Gastroesophageal sphincter (tissue), 4 donors: ENCODE data around the gene HEATR1. TPM values are rescaled to one million over a fixed set of nuclear protein-coding genes. Genes with fewer than 3 reads are reported as not detected.

ENCODE experiments used
- ATAC-seq: fragments of 150-250 bp; one replicate; pipeline ENCODE4 v1.9.1; 2016; ENCODE audit warnings: mild to moderate bottlenecking, moderate library complexity
- H3K27ac ChIP-seq, 4 donors: fragments of 200-600 bp; sonication (generic) in 3 of 4; 1 replicate in 3 of 4; 2 replicates in 1 of 4; pipeline ENCODE4 v1.5.1; 2016 to 2019
- H3K27me3 ChIP-seq: fragments of 200-600 bp; sonication (generic); one replicate; pipeline ENCODE4 v1.5.1; 2019
- H3K36me3 ChIP-seq, 2 donors: fragments of 200-600 bp; sonication (generic); one replicate each; pipeline ENCODE4 v1.5.1; 2019; ENCODE audit warnings: control low read depth in 1 of 2
- H3K4me1 ChIP-seq, 3 donors: fragments of 200-600 bp; sonication (generic); 1 replicate in 2 of 3; 2 replicates in 1 of 3; pipeline ENCODE4 v1.5.1; 2016 to 2019; ENCODE audit warnings: control low read depth in 2 of 3
- H3K4me3 ChIP-seq, 2 donors: fragments of 200-600 bp; sonication (generic); one replicate each; pipeline ENCODE4 v1.5.1; 2019; ENCODE audit warnings: mild to moderate bottlenecking in 1 of 2, moderate library complexity in 1 of 2
- H3K9me3 ChIP-seq, 3 donors: fragments of 200-600 bp; sonication (generic); one replicate each; pipeline ENCODE4 v1.5.1; 2017 to 2019; ENCODE audit warnings: control low read depth in 2 of 3
- CTCF ChIP-seq, 4 experiments: fragments of 200-600 bp in 2 of 4; fragments of 450-650 bp in 2 of 4; sonication (generic) in 1 of 4; IDR thresholded peaks; one replicate each; pipeline ENCODE4 v1.5.1; 2017 to 2019; ENCODE audit warnings: antibody characterized with exemption in 4 of 4, mild to moderate bottlenecking in 2 of 4, moderate library complexity in 2 of 4
- EP300 ChIP-seq: sonication (generic); formaldehyde crosslinking; IDR thresholded peaks from one replicate; pipeline ENCODE4 v1.6.1; 2017; ENCODE audit warnings: antibody characterized with exemption, mild to moderate bottlenecking
- POLR2A ChIP-seq, 2 donors: fragments of 450-650 bp; IDR thresholded peaks; one replicate each; pipeline ENCODE4 v1.6.1; 2017; ENCODE audit warnings: antibody characterized with exemption in 2 of 2, mild to moderate bottlenecking in 2 of 2, moderate library complexity in 1 of 2
- POLR2AphosphoS5 ChIP-seq: sonication (generic); formaldehyde crosslinking; IDR thresholded peaks from one replicate; pipeline ENCODE4 v1.6.1; 2017; ENCODE audit warnings: antibody characterized with exemption
- WGBS, 2 donors: methylation state at CpG; one replicate each; pipeline ENCODE4 v1.1.5; 2018; ENCODE audit warnings: low coverage in 1 of 2; 5-methylcytosine and 5-hydroxymethylcytosine counted together
- total RNA-seq, 4 donors: library from RNA; depleted of rRNA; stranded (reverse); fragments of >200 nt; gene quantifications; one replicate each; pipeline ENCODE4 v1.1.0, GENCODE V29; 2016

Gene HEATR1
- total RNA-seq, 4 donors from 2014 or later: 14.8 to 23.8 (median 19.6) TPM

GRCh38 chr1:236558081-236558480 lies 46.2 kb downstream of the HEATR1 start:
- no peak for ATAC-seq
- WGBS, 2 donors: 95 to 100% methylated on average over 4 to 8 of the region's 9 CpGs
- TF ChIP-seq POLR2AphosphoS5 (no peak), POLR2A (IDR thresholded peaks at IDR 0.05) (no peak), CTCF (IDR thresholded peaks at IDR 0.05) (no peak), EP300 (no peak)
- peaks cover 8 to 98% of the 10 kb centered on the region in 2 donors for H3K36me3 ChIP-seq
- no peaks in the 10 kb centered on the region for H3K27me3 ChIP-seq
- H3K9me3 ChIP-seq: no peaks in the 10 kb centered on the region
- no peak overlapping the region for H3K27ac ChIP-seq
- no peak overlapping the region for H3K4me3 ChIP-seq
- H3K4me1 ChIP-seq: no peaks in the 10 kb centered on the region

DNA sequence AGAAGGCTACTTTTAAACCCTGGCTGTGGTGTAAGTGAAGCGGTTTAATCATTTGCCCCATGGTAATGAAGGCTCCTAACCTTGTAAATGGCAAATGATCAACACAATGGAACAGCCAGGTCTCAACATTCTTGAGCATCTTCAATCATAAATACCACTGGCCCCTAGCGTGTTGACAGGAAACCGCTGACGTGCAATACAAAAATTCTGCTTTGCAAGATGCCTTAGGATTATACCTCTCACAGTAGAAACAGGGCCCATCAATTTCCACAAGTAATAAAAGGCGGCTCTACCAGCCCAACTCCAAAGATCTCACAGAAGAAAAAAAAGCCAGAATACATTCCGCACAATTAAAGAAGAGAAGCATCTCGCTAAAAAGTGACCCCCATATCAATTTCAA lies 47.7 kb downstream of the HEATR1 start:
- WGBS, 2 donors: 96 to 100% methylated on average over 4 to 6 of the region's 7 CpGs
- no peak for ATAC-seq
- H3K4me1 ChIP-seq: no peaks in the 10 kb centered on the region
- no peaks in the 10 kb centered on the region for H3K9me3 ChIP-seq
- no peaks in the 10 kb centered on the region for H3K27me3 ChIP-seq
- H3K27ac ChIP-seq: no peak overlapping the region
- H3K4me3 ChIP-seq: no peak overlapping the region
- H3K36me3 ChIP-seq: peaks cover 8 to 98% of the 10 kb centered on the region in 2 donors
- no peak for TF ChIP-seq EP300
- no peak for TF ChIP-seq POLR2AphosphoS5
- no peak for TF ChIP-seq CTCF (IDR thresholded peaks at IDR 0.05)
- TF ChIP-seq POLR2A (IDR thresholded peaks at IDR 0.05): no peak

GRCh38 chr1:236553370-236553769 lies 50.9 kb downstream of the HEATR1 start:
- peaks cover 12 to 100% of the 10 kb centered on the region in 2 donors for H3K36me3 ChIP-seq
- ATAC-seq: no peak
- no peak overlapping the region for H3K4me3 ChIP-seq
- no peaks in the 10 kb centered on the region for H3K27me3 ChIP-seq
- no peaks in the 10 kb centered on the region for H3K4me1 ChIP-seq
- TF ChIP-seq POLR2AphosphoS5 (no peak), POLR2A (IDR thresholded peaks at IDR 0.05) (no peak), CTCF (IDR thresholded peaks at IDR 0.05) (no peak), EP300 (no peak)
- H3K27ac ChIP-seq: no peak overlapping the region
- H3K9me3 ChIP-seq: no peaks in the 10 kb centered on the region
- WGBS, 2 donors: 67 to 70% methylated on average over 4 to 8 of the region's 8 CpGs

DNA sequence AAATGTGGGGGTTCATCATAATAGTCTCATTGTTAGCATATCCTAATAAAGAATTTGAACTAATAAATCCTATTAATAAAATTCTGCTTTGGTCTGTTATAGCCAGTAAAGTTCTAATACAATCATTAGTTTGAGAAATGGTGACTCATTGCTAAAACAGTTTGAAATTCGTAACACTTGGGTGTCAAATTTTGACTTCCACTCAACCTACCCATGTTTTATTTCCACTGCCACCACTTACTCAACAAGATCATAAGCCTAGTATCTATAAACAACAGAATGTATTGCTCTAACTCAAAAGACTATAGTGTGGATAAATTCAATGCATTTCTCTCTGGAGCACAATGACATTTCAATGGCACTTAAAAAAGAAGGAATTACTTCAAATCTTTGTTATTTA lies 51.4 kb downstream of the HEATR1 start:
- H3K4me1 ChIP-seq: no peaks in the 10 kb centered on the region
- no peak overlapping the region for H3K4me3 ChIP-seq
- WGBS, 2 donors: 0 to 20% methylated on average over 1 of the region's 1 CpG
- no peak overlapping the region for H3K27ac ChIP-seq
- ATAC-seq: no peak
- H3K36me3 ChIP-seq: peaks cover 12 to 100% of the 10 kb centered on the region in 2 donors
- no peaks in the 10 kb centered on the region for H3K27me3 ChIP-seq
- H3K9me3 ChIP-seq: no peaks in the 10 kb centered on the region
- TF ChIP-seq POLR2A (IDR thresholded peaks at IDR 0.05) (no peak), POLR2AphosphoS5 (no peak), EP300 (no peak), CTCF (IDR thresholded peaks at IDR 0.05) (no peak)

GRCh38 chr1:236552096-236552495 lies 52.2 kb downstream of the HEATR1 start:
- no peak overlapping the region for H3K4me3 ChIP-seq
- TF ChIP-seq EP300 (no peak), POLR2AphosphoS5 (no peak), POLR2A (IDR thresholded peaks at IDR 0.05) (no peak), CTCF (IDR thresholded peaks at IDR 0.05) (no peak)
- H3K36me3 ChIP-seq: peaks cover 12 to 100% of the 10 kb centered on the region in 2 donors
- H3K4me1 ChIP-seq: no peaks in the 10 kb centered on the region
- WGBS, 2 donors: 78 to 83% methylated on average over 6 of the region's 6 CpGs
- no peaks in the 10 kb centered on the region for H3K9me3 ChIP-seq
- H3K27me3 ChIP-seq: no peaks in the 10 kb centered on the region
- H3K27ac ChIP-seq: no peak overlapping the region
- no peak for ATAC-seq
